ENCODE data around the gene XKR3.
"Not testable (repeated sequence)": the region's sequence is repeated elsewhere in the genome, so short reads cannot be mapped to it uniquely, and the experiment has no call there.

XKR3 gene

DNA sequence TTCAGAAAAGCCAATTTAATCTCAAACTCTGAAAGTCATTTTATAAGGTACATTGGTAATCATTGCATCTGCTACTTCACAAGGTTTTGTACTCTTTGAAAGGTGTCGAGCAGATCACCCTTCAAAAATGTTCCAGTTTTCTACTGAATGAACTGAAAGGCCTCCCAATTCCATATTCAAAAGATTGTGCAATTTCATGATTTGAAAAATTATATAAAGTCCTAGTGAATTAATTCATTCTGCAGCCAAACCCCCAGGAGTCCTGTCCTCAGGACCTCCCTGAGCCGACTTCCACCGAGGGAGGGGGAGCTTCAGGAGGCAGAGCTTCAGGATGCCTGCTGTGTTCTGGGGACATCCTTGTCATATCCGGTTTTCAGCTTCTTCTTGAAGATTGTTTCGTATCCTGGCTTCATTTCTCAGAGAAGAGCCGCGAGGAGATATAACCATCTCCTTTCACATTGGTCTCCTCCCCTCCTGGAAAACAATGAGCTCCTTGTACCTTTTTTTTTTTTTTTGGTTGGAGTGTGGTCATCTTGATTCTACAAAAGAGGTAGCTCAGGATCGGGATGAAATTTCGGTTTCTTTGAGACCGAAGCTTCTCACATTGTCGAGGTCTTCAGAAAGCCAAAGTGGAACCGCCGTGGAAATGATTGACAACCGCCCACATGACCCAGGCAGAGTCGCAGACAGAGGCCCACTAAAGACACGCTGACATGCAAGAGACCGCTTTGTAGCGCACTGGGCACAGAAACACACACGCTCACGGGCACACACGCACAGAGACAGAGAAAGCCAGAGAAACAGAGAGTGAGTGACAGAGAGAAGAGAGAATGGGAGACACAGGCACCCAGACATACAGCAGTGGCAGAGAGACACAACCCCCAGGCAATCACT is 77.7 kb downstream of the XKR3 start:
- not testable (repeated sequence) for DNase-seq (ENCODE audit: low read depth)

DNA sequence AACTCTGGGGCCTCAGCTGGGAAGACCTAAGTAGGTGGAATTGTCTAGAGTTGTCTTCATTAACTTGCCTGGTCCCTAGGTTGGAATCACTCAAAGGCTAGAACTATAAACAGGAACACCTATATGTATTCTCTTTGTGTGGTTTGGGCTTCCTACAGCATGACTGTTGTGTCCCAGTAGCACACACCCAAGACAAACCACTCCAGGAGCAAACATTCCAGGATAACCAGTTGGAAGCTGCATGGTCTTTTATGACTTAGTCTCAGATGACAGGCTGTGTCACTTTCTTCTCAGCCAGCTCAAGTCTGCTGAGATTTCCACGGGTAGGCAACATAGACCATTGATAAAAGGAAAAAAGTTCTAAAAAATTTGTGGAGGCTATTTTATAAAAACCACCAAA is 90.9 kb downstream of the XKR3 start:
- not testable (repeated sequence) for DNase-seq (ENCODE audit: low read depth)
